Measurements from ENCODE around the gene TTLL8.
A peak's percentile ranks its signal among the peaks of the same experiment; 100 is the strongest.

TTLL8 gene

GRCh38 chr22:50041361-50042065, 16.6 kb downstream of the TTLL8 start:
- no peak for DNase-seq (ENCODE audit: low read depth in 2 of 2)

- DNase-seq (ENCODE audit: low read depth in 2 of 2), result no peak
Measured at GRCh38 chr22:50040717-50041116, 17.4 kb downstream of the TTLL8 start.

DNA sequence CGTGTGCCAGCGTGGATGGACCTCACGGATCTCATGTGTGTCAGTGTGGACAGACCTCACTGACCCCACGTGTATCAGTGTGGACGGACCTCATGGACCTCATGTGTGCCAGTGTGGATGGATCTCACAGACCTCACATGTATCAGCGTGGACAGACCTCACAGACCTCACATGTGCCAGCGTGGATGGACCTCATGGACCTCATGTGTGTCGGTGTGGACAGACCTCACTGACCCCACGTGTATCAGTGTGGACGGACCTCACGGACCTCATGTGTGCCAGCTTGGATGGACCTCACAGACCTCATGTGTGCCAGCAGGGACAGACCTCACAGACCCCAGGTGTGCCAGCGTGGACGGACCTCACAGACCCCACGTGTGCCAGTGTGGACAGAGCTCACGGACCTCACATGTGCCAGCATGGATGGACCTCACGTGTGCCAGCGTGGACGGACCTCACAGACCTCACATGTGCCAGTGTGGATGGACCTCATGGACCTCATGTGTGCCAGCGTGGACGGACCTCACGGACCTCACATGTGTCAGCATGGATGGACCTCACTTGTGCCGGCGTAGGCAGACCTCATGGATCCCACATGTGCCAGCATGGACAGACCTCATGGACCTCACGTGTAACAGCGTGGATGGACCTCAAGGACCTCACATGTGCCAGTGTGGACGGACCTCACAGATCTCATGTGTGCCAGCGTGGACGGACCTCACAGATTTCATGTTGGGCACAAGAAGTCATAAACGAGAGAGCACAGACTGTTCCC, 18.2 kb downstream of the TTLL8 start:
- DNase-seq (ENCODE audit: low read depth in 2 of 2), result no peak

- no peak for DNase-seq (ENCODE audit: low read depth in 2 of 2)
Measured at GRCh38 chr22:50035976-50036724, 21.9 kb downstream of the TTLL8 start.

- no peak for DNase-seq (ENCODE audit: low read depth in 2 of 2)
Measured at GRCh38 chr22:50035131-50035881, 22.8 kb downstream of the TTLL8 start.

- no peak for DNase-seq (ENCODE audit: low read depth in 2 of 2)
Measured at GRCh38 chr22:50034126-50035081, 23.7 kb downstream of the TTLL8 start.

- no peak for DNase-seq (ENCODE audit: low read depth in 2 of 2)
Measured at GRCh38 chr22:50032941-50033601, 25.0 kb downstream of the TTLL8 start.

- no peak for DNase-seq (ENCODE audit: low read depth in 2 of 2)
Measured at GRCh38 chr22:50032109-50032871, 25.8 kb downstream of the TTLL8 start.

- DNase-seq (ENCODE audit: low read depth in 2 of 2), result no peak
Measured at GRCh38 chr22:50031189-50032091, 26.7 kb downstream of the TTLL8 start.

- DNase-seq (ENCODE audit: low read depth in 2 of 2), result peak; percentile 77 to 84
Measured at GRCh38 chr22:50030297-50031188, 27.6 kb downstream of the TTLL8 start.

- DNase-seq (ENCODE audit: low read depth in 2 of 2), result peak; percentile 40 to 54
Measured at GRCh38 chr22:50027639-50028537, 30.2 kb downstream of the TTLL8 start.

- DNase-seq (ENCODE audit: low read depth in 2 of 2), result no peak
Measured at GRCh38 chr22:50025993-50026392, 32.1 kb downstream of the TTLL8 start.

DNA sequence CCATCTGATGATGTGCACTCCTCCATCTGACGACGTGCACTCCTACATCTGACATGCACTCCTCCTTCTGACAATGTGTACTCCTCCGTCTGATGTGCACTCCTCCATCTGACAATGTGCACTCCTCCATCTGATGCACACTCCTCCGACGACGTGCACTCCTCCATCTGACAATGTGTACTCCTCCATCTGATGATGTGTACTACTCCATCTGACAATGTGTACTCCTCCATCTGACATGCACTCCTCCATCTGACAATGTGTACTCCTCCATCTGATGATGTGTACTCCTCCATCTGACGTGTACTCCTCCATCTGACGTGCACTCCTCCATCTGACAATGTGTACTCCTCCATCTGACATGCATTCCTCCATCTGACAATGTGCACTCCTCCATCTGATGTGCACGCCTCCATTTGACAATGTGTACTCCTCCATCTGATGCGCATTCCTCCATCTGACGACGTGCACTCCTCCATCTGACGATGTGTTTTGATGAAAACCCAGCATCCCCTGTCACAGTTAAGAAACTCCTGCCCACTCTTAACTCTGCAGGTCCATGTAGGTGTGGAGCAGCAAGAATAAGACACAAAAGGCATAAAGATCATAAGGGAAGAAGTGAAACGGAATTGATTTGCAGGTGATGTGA, 35.8 kb downstream of the TTLL8 start:
- DNase-seq (ENCODE audit: low read depth in 2 of 2), result no peak

DNA sequence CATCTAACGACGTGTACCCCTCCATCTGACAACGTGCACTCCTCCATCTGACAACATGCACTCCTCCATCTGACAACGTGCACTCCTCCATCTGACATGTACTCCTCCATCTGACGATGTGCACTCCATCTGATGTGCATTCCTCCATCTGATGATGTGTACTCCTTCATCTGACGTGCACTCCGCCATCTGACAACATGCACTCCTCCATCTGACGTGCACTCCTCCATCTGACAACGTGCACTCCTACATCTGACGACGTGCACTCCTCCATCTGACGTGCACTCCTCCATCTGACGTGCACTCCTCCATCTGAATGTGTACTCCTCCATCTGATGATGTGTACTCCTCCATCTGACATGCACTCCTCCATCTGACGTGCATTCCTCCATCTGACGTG, 37.5 kb downstream of the TTLL8 start:
- DNase-seq (ENCODE audit: low read depth in 2 of 2), result no peak

GRCh38 chr22:50019316-50019715, 38.8 kb downstream of the TTLL8 start:
- DNase-seq (ENCODE audit: low read depth in 2 of 2), result no peak

All from stimulated activated CD4-positive, alpha-beta T cell treated with anti-CD3 and anti-CD28 coated beads, Interleukin-15, amount 100 ng/mL, for 48 hours (primary cell).